NOMO-1 (cell line): ENCODE data around the gene ITPR1.

Source experiments
- DNase-seq, 2 experiments: peaks; one replicate each; lab custom pipeline; 2025; ENCODE audit not compliant: unreplicated experiment in 2 of 2; lab: John Stamatoyannopoulos, UW

Gene ITPR1

GRCh38 chr3:4800595-4800994 is 307.4 kb downstream of the ITPR1 start:
- DNase-seq = no peak

- DNase-seq = no peak
Observed at GRCh38 chr3:4801892-4802291, 308.7 kb downstream of the ITPR1 start.

GRCh38 chr3:4802903-4803302 is 309.8 kb downstream of the ITPR1 start:
- no peak for DNase-seq

- DNase-seq = no peak
Observed at GRCh38 chr3:4804161-4805058, 311.3 kb downstream of the ITPR1 start.

- no peak for DNase-seq
Observed at GRCh38 chr3:4805662-4806061, 312.5 kb downstream of the ITPR1 start.

GRCh38 chr3:4806535-4807108 is 313.5 kb downstream of the ITPR1 start:
- DNase-seq = no peak

- DNase-seq = no peak
Observed at GRCh38 chr3:4807381-4808280, 314.5 kb downstream of the ITPR1 start.

GRCh38 chr3:4808637-4809036 is 315.5 kb downstream of the ITPR1 start:
- DNase-seq = no peak

- no peak for DNase-seq
Observed at GRCh38 chr3:4809922-4810321, 316.8 kb downstream of the ITPR1 start.

GRCh38 chr3:4812591-4812990 is 319.4 kb downstream of the ITPR1 start:
- DNase-seq = no peak

- no peak for DNase-seq
Observed at GRCh38 chr3:4813909-4814304, 320.8 kb downstream of the ITPR1 start.

- no peak for DNase-seq
Observed at GRCh38 chr3:4814305-4814903, 321.3 kb downstream of the ITPR1 start.

- no peak for DNase-seq
Observed at GRCh38 chr3:4814904-4815574, 321.9 kb downstream of the ITPR1 start.

- no peak for DNase-seq
Observed at GRCh38 chr3:4816306-4816705, 323.2 kb downstream of the ITPR1 start.

- DNase-seq = no peak
Observed at GRCh38 chr3:4816718-4817117, 323.6 kb downstream of the ITPR1 start.

GRCh38 chr3:4817128-4817527 is 324.0 kb downstream of the ITPR1 start:
- DNase-seq = no peak

- no peak for DNase-seq
Observed at GRCh38 chr3:4818164-4818563, 325.0 kb downstream of the ITPR1 start.

- DNase-seq = no peak
Observed at GRCh38 chr3:4818986-4819693, 326.0 kb downstream of the ITPR1 start.

- DNase-seq = no peak
Observed at GRCh38 chr3:4819746-4820145, 326.6 kb downstream of the ITPR1 start.
